HG03432 (cell line): ENCODE data around the gene IFIH1.

Experiments
- ATAC-seq: cut with Tn5 transposase; IDR thresholded peaks from one replicate; pipeline ENCODE4 v1.9.1; 2021; ENCODE audit warnings: mild to moderate bottlenecking, moderate library complexity; ENCODE audit not compliant: unreplicated experiment

The IFIH1 gene

DNA sequence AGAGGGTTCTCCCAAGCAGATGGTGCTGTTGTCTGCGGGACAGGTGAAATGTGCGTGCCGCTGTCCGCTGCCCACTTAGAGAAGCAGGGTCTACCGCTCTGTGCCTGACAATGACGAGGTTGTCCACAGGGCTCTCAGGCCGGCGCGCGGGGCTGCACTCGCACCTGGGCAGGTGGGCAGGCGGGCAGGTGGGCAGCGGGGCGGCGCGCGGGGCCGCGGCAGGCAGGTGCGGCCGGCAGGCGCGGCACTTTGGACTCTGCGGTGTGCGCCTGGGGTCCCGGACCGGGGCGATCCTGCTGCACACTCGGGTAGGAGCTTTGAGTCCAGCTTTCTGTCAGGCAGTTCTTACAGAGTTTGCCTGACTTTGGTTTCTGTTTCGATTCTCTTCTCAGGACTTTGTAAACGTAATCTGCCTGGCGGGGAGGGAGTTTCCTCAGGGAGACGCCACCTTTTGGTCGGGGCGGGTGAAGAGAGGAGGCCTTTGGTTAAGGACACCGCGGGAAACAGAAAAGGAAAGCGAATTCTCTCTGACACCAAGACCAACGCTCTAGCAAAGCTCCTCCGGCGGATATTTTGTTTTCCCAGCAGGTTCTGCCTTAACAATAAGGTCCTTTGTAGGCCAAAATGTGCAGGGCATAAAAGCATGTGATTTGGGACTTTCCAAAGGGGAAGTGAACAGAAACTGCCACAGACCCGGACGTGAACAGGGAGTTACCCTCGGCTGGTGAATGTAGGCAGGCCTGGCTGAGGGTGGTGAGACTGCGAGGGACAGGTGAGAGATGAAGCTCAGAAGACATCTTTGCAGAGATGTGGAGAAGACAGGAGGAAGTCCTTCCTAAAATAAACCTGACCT lies at the start of gene IFIH1:
Gene IFIH1, minus strand, starts transcription at position 357 of the 853 bp plus-strand sequence. CDS start 377 bp downstream, outside the sequence.
- ATAC-seq, result peak; percentile 86

GRCh38 chr2:162365392-162365791 lies 46.9 kb upstream of the IFIH1 start:
- ATAC-seq, result no peak

- ATAC-seq, result no peak
Observed at GRCh38 chr2:162344617-162344950, 26.1 kb upstream of the IFIH1 start.

GRCh38 chr2:162343824-162344616 lies 25.5 kb upstream of the IFIH1 start, which contains the start of gene GCA:
Gene GCA (plus strand): TSS chr2:162344132. CDS start chr2:162344249, 117 bp downstream.
- ATAC-seq, result peak; percentile 98

- ATAC-seq, result no peak
Observed at GRCh38 chr2:162343492-162343823, 25.0 kb upstream of the IFIH1 start.

GRCh38 chr2:162342841-162343240 lies 24.4 kb upstream of the IFIH1 start:
- ATAC-seq, result no peak

DNA sequence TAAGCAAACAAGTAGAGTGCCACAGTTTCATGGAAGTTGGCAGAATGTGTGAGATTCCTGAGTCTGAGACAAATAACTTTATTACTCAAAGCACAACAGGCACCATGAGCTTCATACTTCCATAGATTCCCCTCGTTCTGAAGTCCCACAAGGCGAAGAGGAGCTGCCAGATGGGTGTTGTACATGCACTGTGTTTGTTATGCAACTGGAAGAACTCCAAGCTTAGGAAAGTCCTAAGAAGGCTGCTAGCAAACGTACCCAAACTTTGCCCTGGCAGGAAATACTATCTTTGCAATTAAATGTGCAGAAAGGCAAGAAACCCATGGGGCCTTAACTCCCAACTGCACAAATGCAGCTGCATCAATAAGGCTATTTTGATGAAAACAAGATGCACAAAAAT lies 23.8 kb upstream of the IFIH1 start:
- no peak for ATAC-seq

- no peak for ATAC-seq
Observed at GRCh38 chr2:162340822-162341221, 22.3 kb upstream of the IFIH1 start.

DNA sequence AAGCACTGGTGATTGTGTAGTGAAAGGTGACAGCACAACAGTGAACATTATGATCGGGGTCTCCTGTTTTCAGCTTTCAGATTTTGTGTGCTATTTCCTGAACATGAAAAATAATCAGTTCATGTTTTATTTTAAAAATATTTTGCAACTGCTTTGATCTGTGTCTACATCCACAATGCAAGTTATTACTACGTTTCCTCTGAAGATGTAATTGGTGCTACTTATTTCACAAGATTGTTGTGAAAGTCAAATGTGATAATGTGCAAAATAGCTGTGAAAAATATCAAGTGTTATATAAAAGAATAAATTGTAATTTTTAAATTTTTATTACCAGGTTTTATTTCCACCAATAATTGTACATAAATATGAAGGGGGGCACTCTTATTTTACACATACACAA lies 19.4 kb upstream of the IFIH1 start:
- ATAC-seq, result no peak

DNA sequence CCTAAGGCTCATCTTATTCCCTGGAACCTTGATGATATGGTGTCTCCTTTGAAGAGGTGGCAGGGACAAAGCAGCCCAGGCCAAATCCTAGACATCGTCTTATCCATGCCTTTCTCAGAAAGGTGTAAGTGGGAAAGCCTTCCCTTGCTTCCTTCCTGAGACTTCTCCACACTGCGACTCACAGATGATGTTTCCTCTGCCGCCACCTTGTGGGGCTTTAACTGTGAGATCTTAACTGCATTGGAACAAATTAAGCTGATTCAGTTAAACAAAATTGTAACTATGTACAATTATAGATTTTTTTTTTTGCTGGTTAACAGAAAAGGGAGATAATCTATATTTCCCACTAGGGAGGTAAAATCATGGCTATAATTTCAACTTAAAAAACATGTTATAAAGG lies 15.5 kb upstream of the IFIH1 start:
- ATAC-seq, result peak; percentile 76

DNA sequence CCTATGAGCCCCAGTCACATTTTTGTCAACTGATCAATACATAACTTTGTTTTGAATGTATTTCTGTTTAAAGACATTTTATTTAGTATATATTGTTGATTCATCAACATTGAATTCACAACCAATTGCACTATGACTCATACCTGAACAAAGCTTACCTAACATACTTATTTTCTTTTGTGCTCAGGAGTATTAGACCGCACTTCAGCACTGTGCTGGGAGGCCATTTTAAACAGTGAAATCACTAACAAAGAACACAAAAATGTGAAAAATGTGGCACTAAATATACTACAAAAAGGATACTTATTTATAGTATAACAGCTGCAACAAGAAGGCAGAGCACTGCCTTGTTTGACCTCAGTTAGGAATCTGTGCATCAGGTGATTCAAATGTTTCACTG lies 12.4 kb upstream of the IFIH1 start:
- ATAC-seq, result no peak

DNA sequence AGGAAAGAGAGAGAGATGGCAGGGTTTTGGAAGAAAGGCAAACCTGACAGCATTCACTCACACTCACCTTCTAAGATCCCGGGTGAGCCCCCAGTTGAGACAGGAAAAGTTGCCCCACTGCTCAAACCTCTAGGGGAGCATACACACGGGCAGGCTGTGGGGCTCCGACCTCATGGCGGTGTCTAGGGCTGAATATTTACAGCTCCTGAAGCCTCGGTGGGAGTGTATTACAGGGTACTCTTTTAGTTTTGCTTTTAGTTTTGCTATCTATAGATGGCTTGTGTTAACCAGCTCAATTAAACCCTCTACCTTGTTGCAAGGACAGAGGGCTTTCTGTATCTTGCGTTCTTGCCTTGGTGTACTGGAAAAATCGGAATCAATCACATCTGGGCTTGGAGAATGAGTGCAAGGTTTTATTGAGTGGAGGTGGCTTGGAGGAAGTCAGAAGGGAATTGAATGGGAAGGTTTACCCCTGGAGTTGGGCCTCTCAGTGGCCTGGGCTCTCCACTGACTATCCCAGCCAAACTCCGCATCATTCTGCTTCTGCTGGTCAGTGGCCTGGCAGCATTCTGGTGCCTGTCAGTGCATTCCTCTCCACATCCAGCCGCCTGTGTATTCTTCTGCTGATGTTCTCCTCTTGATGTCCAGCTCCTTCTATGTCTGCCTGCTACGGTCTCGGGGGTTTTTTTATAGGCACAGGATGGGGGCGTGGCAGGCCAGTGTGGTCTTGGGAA lies 10.1 kb upstream of the IFIH1 start:
- peak; percentile 91 for ATAC-seq

- no peak for ATAC-seq
Observed at GRCh38 chr2:162327806-162328205, 9.3 kb upstream of the IFIH1 start.

- ATAC-seq, result no peak
Observed at GRCh38 chr2:162327134-162327769, 8.8 kb upstream of the IFIH1 start.

- no peak for ATAC-seq
Observed at GRCh38 chr2:162324953-162325352, 6.5 kb upstream of the IFIH1 start.

GRCh38 chr2:162320864-162321517 lies 2.5 kb upstream of the IFIH1 start:
- no peak for ATAC-seq

DNA sequence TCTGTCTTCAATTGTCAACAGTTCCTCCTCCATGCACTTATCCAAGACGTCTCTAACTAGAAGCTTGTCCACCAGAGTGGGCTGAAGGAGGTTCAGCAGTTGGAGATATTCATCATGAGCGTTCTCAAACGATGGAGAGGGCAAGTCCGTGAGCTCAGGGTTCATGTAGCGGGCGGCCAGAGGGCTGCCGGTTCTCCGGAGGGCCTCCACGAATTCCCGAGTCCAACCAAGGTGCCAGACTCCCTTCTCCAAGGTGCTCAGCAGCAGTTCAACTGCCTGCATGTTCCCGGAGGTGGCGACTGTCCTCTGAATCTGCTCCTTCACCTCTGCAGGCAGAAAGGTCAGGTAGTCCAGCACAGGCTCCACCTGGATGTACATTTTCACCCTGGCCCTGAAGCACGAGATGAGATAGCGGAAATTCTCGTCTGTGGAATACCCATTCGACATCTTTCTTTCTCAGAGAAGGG lies 590 bp downstream of the IFIH1 start:
- peak; percentile 3 for ATAC-seq

GRCh38 chr2:162317058-162317742 lies 1.3 kb downstream of the IFIH1 start:
- ATAC-seq, result no peak

DNA sequence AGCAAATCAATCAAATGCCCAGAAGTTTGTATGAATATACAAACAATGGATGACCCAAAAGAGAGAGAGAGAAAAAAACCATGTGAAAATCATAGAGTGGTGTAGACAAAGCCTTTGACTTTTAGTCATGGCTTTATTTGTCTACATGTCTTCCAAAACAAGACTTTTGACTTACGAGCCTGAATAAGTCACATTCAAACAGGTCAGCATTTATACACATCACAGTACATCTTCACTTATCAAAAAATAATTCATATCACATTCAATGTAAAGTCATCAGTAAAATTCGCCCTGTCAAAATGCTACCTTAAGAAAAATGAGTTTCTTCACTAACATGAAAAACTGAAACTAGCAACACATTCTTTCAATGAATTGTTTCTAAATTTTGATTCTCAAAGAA lies 1.9 kb downstream of the IFIH1 start:
- no peak for ATAC-seq

- ATAC-seq, result no peak
Observed at GRCh38 chr2:162315938-162316337, 2.5 kb downstream of the IFIH1 start.
